WTC11 (cell line): ENCODE data around the gene AGBL1. TPM values are rescaled to one million over a fixed set of nuclear protein-coding genes. Genes with fewer than 3 reads are reported as not detected.

Experiments
- ATAC-seq: fragments of 200-7000 bp; cut with Tn5 transposase; 2 replicates; pipeline ENCODE4 v1.10.0; 2021; ENCODE audit warnings: mild to moderate bottlenecking, moderate library complexity
- CTCF ChIA-PET: fragments of 300-600 bp; sonication (Branson Sonifier 250); formaldehyde crosslinking; loops from one replicate; lab custom pipeline; 2021; ENCODE audit warnings: antibody characterized with exemption; lab: Charles Lee
- POLR2A ChIA-PET: fragments of 350-600 bp; sonication (Branson Sonifier 250); formaldehyde crosslinking; loops from one replicate; lab custom pipeline; 2021; ENCODE audit warnings: antibody characterized with exemption; lab: Charles Lee
- DNase-seq: peaks from one replicate; pipeline ENCODE4 v3.0.0; 2021; ENCODE audit warnings: low spot score
- H3K27ac Mint-ChIP-seq: 2 replicates; pipeline ENCODE4 v1.8.0; 2021; ENCODE audit warnings: mixed read lengths
- H3K27me3 Mint-ChIP-seq: 2 replicates; pipeline ENCODE4 v1.8.0; 2021; ENCODE audit warnings: low read depth, mild to moderate bottlenecking, moderate library complexity, mixed read lengths
- H3K36me3 Mint-ChIP-seq: 2 replicates; pipeline ENCODE4 v1.8.0; 2021; ENCODE audit warnings: mixed read lengths
- H3K4me1 Mint-ChIP-seq: 2 replicates; pipeline ENCODE4 v1.8.0; 2022; ENCODE audit warnings: mixed read lengths
- H3K4me3 Mint-ChIP-seq: 2 replicates; pipeline ENCODE4 v1.8.0; 2021; ENCODE audit warnings: mild to moderate bottlenecking, moderate library complexity, mixed read lengths
- H3K9me3 Mint-ChIP-seq: 2 replicates; pipeline ENCODE4 v1.8.0; 2021; ENCODE audit warnings: mixed read lengths
- ATF1 ChIP-seq: sonication (generic); formaldehyde crosslinking; IDR thresholded peaks from 2 replicates; pipeline ENCODE4 v1.8.1; 2023; ENCODE audit warnings: mild to moderate bottlenecking, moderate library complexity, missing genetic modification reagents
- CREM ChIP-seq: sonication (generic); formaldehyde crosslinking; IDR thresholded peaks from 2 replicates; pipeline ENCODE4 v1.8.1; 2022; ENCODE audit warnings: mild to moderate bottlenecking, missing genetic modification reagents, moderate library complexity
- E2F1 ChIP-seq: sonication (generic); formaldehyde crosslinking; IDR thresholded peaks from 2 replicates; pipeline ENCODE4 v1.8.0; 2022; ENCODE audit warnings: mild to moderate bottlenecking, missing genetic modification reagents
- EMX1 ChIP-seq: fragments of 250-450 bp; sonication (Bioruptor Pico); IDR thresholded peaks from 2 replicates; pipeline ENCODE4 v1.8.0; 2021; ENCODE audit warnings: mild to moderate bottlenecking
- ESRRA ChIP-seq: sonication (generic); formaldehyde crosslinking; IDR thresholded peaks from 2 replicates; pipeline ENCODE4 v1.8.1; 2022; ENCODE audit warnings: mild to moderate bottlenecking, missing genetic modification reagents, borderline replicate concordance
- GTF2I ChIP-seq: fragments of 250-450 bp; sonication (Bioruptor Pico); conservative IDR thresholded peaks from 2 replicates; pipeline ENCODE4 v1.4.0; 2021; ENCODE audit warnings: mild to moderate bottlenecking
- KAT7 ChIP-seq: sonication (generic); formaldehyde crosslinking; IDR thresholded peaks from 2 replicates; pipeline ENCODE4 v1.8.1; 2023; ENCODE audit warnings: missing genetic modification reagents, mild to moderate bottlenecking, borderline replicate concordance
- MXD4 ChIP-seq: fragments of 250-450 bp; sonication (Bioruptor Pico); IDR thresholded peaks from 2 replicates; pipeline ENCODE4 v1.8.0; 2021; ENCODE audit warnings: mild to moderate bottlenecking, moderate library complexity, borderline replicate concordance
- MYBL2 ChIP-seq: sonication (generic); formaldehyde crosslinking; IDR thresholded peaks from 2 replicates; pipeline ENCODE4 v1.8.1; 2023; ENCODE audit warnings: mild to moderate bottlenecking, moderate library complexity, missing genetic modification reagents
- NFATC4 ChIP-seq: fragments of 250-450 bp; sonication (Bioruptor Pico); IDR thresholded peaks from 2 replicates; pipeline ENCODE4 v1.9.0; 2021; ENCODE audit warnings: mild to moderate bottlenecking
- NR1H2 ChIP-seq: sonication (generic); formaldehyde crosslinking; IDR thresholded peaks from 2 replicates; pipeline ENCODE4 v1.9.0; 2021; ENCODE audit warnings: mild to moderate bottlenecking, moderate library complexity, missing genetic modification reagents
- NR2C2 ChIP-seq: sonication (generic); formaldehyde crosslinking; IDR thresholded peaks from 2 replicates; pipeline ENCODE4 v1.8.0; 2022; ENCODE audit warnings: mild to moderate bottlenecking, missing genetic modification reagents
- RELA ChIP-seq: sonication (generic); formaldehyde crosslinking; IDR thresholded peaks from 2 replicates; pipeline ENCODE4 v1.8.1; 2022; ENCODE audit warnings: missing genetic modification reagents, mild to moderate bottlenecking, borderline replicate concordance
- SMAD4 ChIP-seq: sonication (generic); formaldehyde crosslinking; IDR thresholded peaks from 2 replicates; pipeline ENCODE4 v1.8.0; 2022; ENCODE audit warnings: mild to moderate bottlenecking, missing genetic modification reagents
- SP1 ChIP-seq: sonication (generic); formaldehyde crosslinking; conservative IDR thresholded peaks from 2 replicates; pipeline ENCODE4 v1.8.1; 2022; ENCODE audit warnings: missing genetic modification reagents
- TEAD4 ChIP-seq: sonication (generic); formaldehyde crosslinking; IDR thresholded peaks from 2 replicates; pipeline ENCODE4 v1.8.0; 2022; ENCODE audit warnings: mild to moderate bottlenecking, missing genetic modification reagents
- ZNF138 ChIP-seq: sonication (generic); formaldehyde crosslinking; conservative IDR thresholded peaks from 2 replicates; pipeline ENCODE4 v1.8.1; 2022; ENCODE audit warnings: mild to moderate bottlenecking, moderate library complexity, missing genetic modification reagents
- ZNF532 ChIP-seq: fragments of 250-450 bp; sonication (Bioruptor Pico); IDR thresholded peaks from 2 replicates; pipeline ENCODE4 v1.9.0; 2021; ENCODE audit warnings: mild to moderate bottlenecking, borderline replicate concordance
- ZNF671 ChIP-seq: fragments of 250-450 bp; sonication (Bioruptor Pico); IDR thresholded peaks from 2 replicates; pipeline ENCODE4 v1.8.0; 2021; ENCODE audit warnings: mild to moderate bottlenecking
- ZSCAN18 ChIP-seq: fragments of 250-450 bp; sonication (Bioruptor Pico); IDR thresholded peaks from 2 replicates; pipeline ENCODE4 v2.1.2; 2022; ENCODE audit warnings: mild to moderate bottlenecking, moderate library complexity
- total RNA-seq: library from RNA; stranded (reverse); gene quantifications from 3 replicates; pipeline ENCODE4 v1.2.3, GENCODE V29; 2021

Gene AGBL1
- total RNA-seq, 1 experiment from 2014 or later: not detected

GRCh38 chr15:86558686-86559085 lies 479.0 kb downstream of the AGBL1 start:
- Mint-ChIP-seq H3K27ac (no peak overlapping the region), H3K4me1 (peaks cover 5% of the 10 kb centered on the region; the same call in 1 of the 2 replicates), H3K9me3 (peaks cover 32% of the 10 kb centered on the region), H3K4me3 (no peak overlapping the region), H3K36me3 (peaks cover 21% of the 10 kb centered on the region), H3K27me3 (peaks cover 2% of the 10 kb centered on the region; the same call in 1 of the 2 replicates)
- ChIA-PET CTCF (no interaction called here), POLR2A (no interaction called here)
- TF ChIP-seq MXD4 (CRISPR knock-in tag): no peak
- no peak for TF ChIP-seq ATF1
- TF ChIP-seq SMAD4 (CRISPR knock-in tag): no peak
- no peak for TF ChIP-seq ZSCAN18 (CRISPR knock-in tag)
- no peak for DNase-seq
- peak; percentile 44 for ATAC-seq

GRCh38 chr15:86568378-86568777 lies 488.7 kb downstream of the AGBL1 start:
- Mint-ChIP-seq H3K27ac (no peak overlapping the region), H3K9me3 (peaks cover 37% of the 10 kb centered on the region), H3K4me3 (no peak overlapping the region), H3K36me3 (peaks cover 26% of the 10 kb centered on the region), H3K4me1 (peaks cover 21% of the 10 kb centered on the region), H3K27me3 (peaks cover 5% of the 10 kb centered on the region; the same call in 1 of the 2 replicates)
- ChIA-PET POLR2A (no interaction called here), CTCF (no interaction called here)
- DNase-seq: no peak
- no peak for ATAC-seq
- TF ChIP-seq NFATC4 (CRISPR knock-in tag) (no peak), ZNF532 (CRISPR knock-in tag) (no peak), GTF2I (no peak), MYBL2 (no peak)

- Mint-ChIP-seq H3K27me3 (no peaks in the 10 kb centered on the region), H3K9me3 (peaks cover 19% of the 10 kb centered on the region), H3K4me3 (no peak overlapping the region), H3K27ac (no peak overlapping the region), H3K36me3 (peaks cover 5% of the 10 kb centered on the region), H3K4me1 (peaks cover 31% of the 10 kb centered on the region)
- no peak for DNase-seq
- ChIA-PET POLR2A (no interaction called here), CTCF (no interaction called here)
- ATAC-seq: no peak
- TF ChIP-seq SP1 (CRISPR knock-in tag) (no peak), NR2C2 (no peak), E2F1 (CRISPR knock-in tag) (no peak), ZNF138 (CRISPR knock-in tag) (no peak), KAT7 (CRISPR knock-in tag) (no peak), MXD4 (CRISPR knock-in tag) (no peak)
Observed at GRCh38 chr15:86570738-86571137, 491.1 kb downstream of the AGBL1 start.

- TF ChIP-seq ESRRA (no peak), RELA (CRISPR knock-in tag) (no peak), CREM (CRISPR knock-in tag) (no peak), TEAD4 (no peak), NR1H2 (CRISPR knock-in tag) (no peak), EMX1 (CRISPR knock-in tag) (no peak), ZNF671 (CRISPR knock-in tag) (no peak), KAT7 (CRISPR knock-in tag) (no peak)
- Mint-ChIP-seq H3K9me3 (peaks cover 22% of the 10 kb centered on the region), H3K27ac (no peak overlapping the region), H3K4me1 (peaks cover 31% of the 10 kb centered on the region), H3K27me3 (no peaks in the 10 kb centered on the region; the same call in 1 of the 2 replicates), H3K36me3 (peaks cover 12% of the 10 kb centered on the region), H3K4me3 (no peak overlapping the region)
- CTCF ChIA-PET: no interaction called here
- no peak for DNase-seq
- POLR2A ChIA-PET: no interaction called here
- no peak for ATAC-seq
Observed at GRCh38 chr15:86571873-86572272, 492.2 kb downstream of the AGBL1 start.
